ENCODE measurements around the gene AMBP. TPM values are rescaled to one million over a fixed set of nuclear protein-coding genes. Genes with fewer than 3 reads are reported as not detected.

The AMBP gene
- polyA plus RNA-seq, 4 donors = 0.81 to 1.9 (median 1.8) TPM

DNA sequence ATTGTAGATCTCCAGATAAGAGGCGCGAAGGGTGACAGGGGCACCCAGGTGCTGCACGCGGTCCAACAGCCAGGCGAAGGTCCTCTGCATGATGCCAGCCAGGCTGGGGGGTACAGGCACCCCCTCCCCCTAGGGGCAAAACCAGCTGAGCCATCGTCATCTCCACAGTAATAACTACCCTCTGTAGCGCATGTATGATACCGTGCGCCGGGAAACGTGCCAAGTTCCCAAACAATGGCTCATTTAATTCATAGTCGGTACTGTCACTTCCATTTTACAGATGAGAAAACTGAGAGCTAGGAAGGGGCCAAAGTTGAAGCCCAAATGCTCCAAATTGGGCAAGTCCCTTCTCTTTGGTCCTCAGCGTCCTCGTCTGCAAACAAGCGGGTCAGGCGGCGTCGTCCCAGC, 19.5 kb upstream of the AMBP start:
- Histone ChIP-seq H3K9me3 (ENCODE audit: control insufficient read depth in 2 of 2, insufficient read depth in 1 of 2, low read depth in 1 of 2, low read length in 1 of 2) (peaks cover 0 to 8% of the 10 kb centered on the region in 2 donors), H3K36me3 (ENCODE audit: control insufficient read depth in 3 of 3, insufficient read depth in 2 of 3, low read depth in 1 of 3, low read length in 3 of 3) (peaks cover 0 to 50% (median 4%) of the 10 kb centered on the region in 3 donors), H3K4me3 (ENCODE audit: low read depth in 1 of 3, low read length in 3 of 3) (peak overlapping the region in 2 of 3 donors; percentile 65 to 67), H3K27ac (ENCODE audit: low read depth in 1 of 3, low read length in 2 of 3) (peak overlapping the region in 2 of 3 donors; percentile 22 to 99), H3K27me3 (ENCODE audit: control insufficient read depth in 3 of 3, insufficient read depth in 3 of 3, low read length in 3 of 3) (peaks cover 0 to 3% (median 0%) of the 10 kb centered on the region in 3 donors), H3K4me1 (ENCODE audit: control insufficient read depth in 3 of 3, insufficient read depth in 2 of 3, low read depth in 1 of 3, low read length in 2 of 3) (peaks cover 0 to 34% (median 2%) of the 10 kb centered on the region in 3 donors)
- 5 to 22% (median 15%) methylated on average over 18 of the region's 18 CpGs for WGBS, 3 donors
- DNase-seq (peak; percentile 62 to 70), FAIRE-seq (no peak)

DNA sequence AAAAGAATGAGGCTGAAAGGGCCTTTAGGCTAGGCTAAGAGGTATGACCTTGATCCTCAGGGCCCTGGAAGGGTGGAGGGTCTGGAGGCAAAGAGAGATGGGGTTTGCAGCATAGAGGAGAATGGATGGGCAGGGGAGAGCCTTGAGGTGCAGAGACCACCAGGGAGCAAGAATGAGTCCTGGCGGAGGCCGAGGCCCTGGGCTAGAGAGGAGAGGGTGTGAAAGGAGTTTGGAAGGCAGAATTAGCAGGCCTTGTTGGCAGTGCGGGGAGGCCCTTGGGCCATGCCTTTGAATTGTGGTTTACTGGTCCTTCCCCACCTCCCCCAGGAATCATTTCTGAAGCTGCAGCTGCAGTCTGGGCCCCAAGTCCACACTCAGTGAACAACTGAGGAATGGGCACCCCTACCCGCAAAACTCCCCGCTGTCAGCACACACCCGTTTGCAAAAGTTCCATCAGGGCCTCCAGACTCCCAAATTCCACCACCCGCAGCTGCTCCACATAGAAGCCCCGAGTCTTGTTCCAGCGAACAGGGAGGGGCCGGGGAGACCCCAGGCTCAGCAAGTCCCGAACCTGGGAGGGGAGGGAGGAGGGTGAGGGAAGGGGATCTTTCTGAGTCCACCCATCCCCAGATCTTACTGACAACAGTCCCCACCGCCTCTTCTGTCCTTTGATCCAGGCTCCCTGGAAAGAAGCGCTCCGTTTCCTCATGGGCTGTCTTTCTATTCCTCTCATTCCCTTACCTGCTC, 18.9 kb upstream of the AMBP start:
- WGBS, 3 donors = 39 to 61% (median 47%) methylated on average over 14 of the region's 14 CpGs
- H3K27me3 ChIP-seq (ENCODE audit: control insufficient read depth in 3 of 3, insufficient read depth in 3 of 3, low read length in 3 of 3) = peaks cover 0 to 3% (median 0%) of the 10 kb centered on the region in 3 donors
- DNase-seq = no peak
- H3K9me3 ChIP-seq (ENCODE audit: control insufficient read depth in 2 of 2, insufficient read depth in 1 of 2, low read depth in 1 of 2, low read length in 1 of 2) = peaks cover 0 to 4% of the 10 kb centered on the region in 2 donors
- H3K27ac ChIP-seq (ENCODE audit: low read depth in 1 of 3, low read length in 2 of 3) = peak overlapping the region in 1 of 3 donors; percentile 99
- H3K36me3 ChIP-seq (ENCODE audit: control insufficient read depth in 3 of 3, insufficient read depth in 2 of 3, low read depth in 1 of 3, low read length in 3 of 3) = peaks cover 0 to 56% (median 4%) of the 10 kb centered on the region in 3 donors
- peak overlapping the region in 2 of 3 donors; percentile 65 to 67 for H3K4me3 ChIP-seq (ENCODE audit: low read depth in 1 of 3, low read length in 3 of 3)
- no peak for FAIRE-seq
- peaks cover 0 to 34% (median 2%) of the 10 kb centered on the region in 3 donors for H3K4me1 ChIP-seq (ENCODE audit: control insufficient read depth in 3 of 3, insufficient read depth in 2 of 3, low read depth in 1 of 3, low read length in 2 of 3)

DNA sequence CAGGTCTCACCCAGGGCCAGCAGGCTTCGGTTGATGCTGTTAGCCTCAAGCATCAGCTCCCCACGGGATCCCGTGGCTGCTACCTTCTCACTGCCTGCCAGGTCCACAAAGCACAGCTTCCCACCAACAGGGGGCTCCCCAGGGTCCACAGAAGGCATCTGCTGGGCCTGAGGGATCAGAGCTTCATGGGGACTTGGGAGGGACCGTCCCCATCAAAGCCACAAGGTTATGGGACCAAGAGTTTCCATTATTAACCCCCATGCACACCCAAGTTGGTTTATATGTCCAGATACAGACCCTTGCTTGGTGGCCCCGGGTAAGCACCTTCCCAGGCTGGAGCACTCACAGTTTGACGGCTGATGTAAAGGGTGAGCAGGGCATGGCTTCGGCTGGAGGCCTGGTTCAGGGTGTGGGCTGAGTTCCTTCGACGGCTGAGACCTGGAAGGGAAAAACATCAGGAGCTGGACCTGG, 18.0 kb upstream of the AMBP start:
- WGBS, 3 donors = 67 to 81% (median 75%) methylated on average over 9 of the region's 9 CpGs
- Histone ChIP-seq H3K4me3 (ENCODE audit: low read depth in 1 of 3, low read length in 3 of 3) (no peak overlapping the region), H3K27ac (ENCODE audit: low read depth in 1 of 3, low read length in 2 of 3) (no peak overlapping the region), H3K27me3 (ENCODE audit: control insufficient read depth in 3 of 3, insufficient read depth in 3 of 3, low read length in 3 of 3) (peaks cover 0 to 3% (median 0%) of the 10 kb centered on the region in 3 donors), H3K9me3 (ENCODE audit: control insufficient read depth in 2 of 2, insufficient read depth in 1 of 2, low read depth in 1 of 2, low read length in 1 of 2) (no peaks in the 10 kb centered on the region), H3K4me1 (ENCODE audit: control insufficient read depth in 3 of 3, insufficient read depth in 2 of 3, low read depth in 1 of 3, low read length in 2 of 3) (peaks cover 0 to 34% (median 2%) of the 10 kb centered on the region in 3 donors), H3K36me3 (ENCODE audit: control insufficient read depth in 3 of 3, insufficient read depth in 2 of 3, low read depth in 1 of 3, low read length in 3 of 3) (peaks cover 0 to 63% (median 4%) of the 10 kb centered on the region in 3 donors)
- DNase-seq (peak in 1 of 2 donors; percentile 39), FAIRE-seq (no peak)

DNA sequence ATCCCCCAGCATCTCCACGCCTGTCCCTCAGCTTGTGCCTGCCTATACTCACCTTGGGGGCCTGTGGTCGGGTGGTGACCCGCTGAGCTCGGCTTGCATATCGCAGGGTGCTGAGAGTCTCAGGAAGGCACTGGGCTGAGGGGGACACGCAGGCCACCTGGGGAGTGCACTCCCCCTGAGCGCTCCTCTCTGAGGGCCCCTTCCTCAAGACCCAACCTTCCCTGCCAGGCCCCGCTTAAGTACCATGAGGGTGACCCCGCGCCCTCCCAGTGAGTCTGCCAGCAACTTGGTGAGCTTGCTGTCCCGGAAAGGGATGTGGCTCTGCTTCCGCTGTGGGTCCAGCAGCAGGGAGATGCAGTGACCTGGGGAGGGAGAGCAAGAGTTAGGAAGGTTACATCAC, 16.9 kb upstream of the AMBP start:
- DNase-seq (no peak), FAIRE-seq (no peak)
- Histone ChIP-seq H3K27me3 (ENCODE audit: control insufficient read depth in 3 of 3, insufficient read depth in 3 of 3, low read length in 3 of 3) (peaks cover 0 to 3% (median 0%) of the 10 kb centered on the region in 3 donors), H3K4me1 (ENCODE audit: control insufficient read depth in 3 of 3, insufficient read depth in 2 of 3, low read depth in 1 of 3, low read length in 2 of 3) (peaks cover 0 to 28% (median 2%) of the 10 kb centered on the region in 3 donors), H3K27ac (ENCODE audit: low read depth in 1 of 3, low read length in 2 of 3) (no peak overlapping the region), H3K4me3 (ENCODE audit: low read depth in 1 of 3, low read length in 3 of 3) (no peak overlapping the region), H3K9me3 (ENCODE audit: control insufficient read depth in 2 of 2, insufficient read depth in 1 of 2, low read depth in 1 of 2, low read length in 1 of 2) (no peaks in the 10 kb centered on the region), H3K36me3 (ENCODE audit: control insufficient read depth in 3 of 3, insufficient read depth in 2 of 3, low read depth in 1 of 3, low read length in 3 of 3) (peaks cover 0 to 65% (median 4%) of the 10 kb centered on the region in 3 donors)
- WGBS, 3 donors = 91 to 95% (median 95%) methylated on average over 11 to 12 of the region's 12 CpGs

DNA sequence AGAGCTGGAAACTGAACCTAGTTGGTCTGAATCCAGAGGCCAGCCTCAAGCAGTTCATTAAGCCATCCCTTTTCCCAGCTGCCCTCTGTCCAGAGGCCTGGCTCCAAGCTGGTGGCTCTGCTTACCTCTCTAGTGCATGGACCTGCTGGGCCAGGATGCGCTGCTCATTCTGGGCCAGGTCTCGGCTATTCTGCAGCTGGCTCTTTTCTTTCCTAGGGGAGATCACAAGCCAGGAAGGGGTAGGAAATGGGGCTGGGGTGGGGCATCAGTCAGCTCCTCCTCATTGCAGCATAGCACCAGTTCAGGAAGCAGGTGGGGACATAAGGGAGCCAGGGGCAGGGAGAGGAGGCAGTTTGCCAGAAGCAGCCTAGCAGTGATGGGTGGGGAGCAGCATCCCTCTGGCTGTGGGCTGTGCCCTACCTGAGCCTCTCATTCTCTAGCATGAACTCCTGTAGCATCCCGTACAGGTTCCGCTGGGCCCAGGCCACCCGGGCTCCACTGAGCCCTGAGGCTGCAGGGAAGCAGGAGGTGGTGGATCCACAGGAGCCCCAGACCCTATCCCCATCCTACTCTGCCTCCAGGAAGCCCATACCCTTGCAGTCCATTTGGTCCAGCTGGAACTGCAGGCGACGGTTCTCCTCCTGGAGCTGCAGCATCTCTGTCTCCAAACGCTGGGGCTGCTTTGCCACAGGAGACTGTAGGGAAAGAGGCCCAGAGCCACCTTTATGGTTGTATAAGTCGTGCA, 15.8 kb upstream of the AMBP start:
- Histone ChIP-seq H3K27ac (ENCODE audit: low read depth in 1 of 3, low read length in 2 of 3) (no peak overlapping the region), H3K9me3 (ENCODE audit: control insufficient read depth in 2 of 2, insufficient read depth in 1 of 2, low read depth in 1 of 2, low read length in 1 of 2) (no peaks in the 10 kb centered on the region), H3K27me3 (ENCODE audit: control insufficient read depth in 3 of 3, insufficient read depth in 3 of 3, low read length in 3 of 3) (peaks cover 0 to 3% (median 0%) of the 10 kb centered on the region in 3 donors), H3K4me1 (ENCODE audit: control insufficient read depth in 3 of 3, insufficient read depth in 2 of 3, low read depth in 1 of 3, low read length in 2 of 3) (peaks cover 0 to 19% (median 2%) of the 10 kb centered on the region in 3 donors), H3K36me3 (ENCODE audit: control insufficient read depth in 3 of 3, insufficient read depth in 2 of 3, low read depth in 1 of 3, low read length in 3 of 3) (peaks cover 0 to 65% (median 4%) of the 10 kb centered on the region in 3 donors), H3K4me3 (ENCODE audit: low read depth in 1 of 3, low read length in 3 of 3) (no peak overlapping the region)
- WGBS, 3 donors = 84 to 89% (median 88%) methylated on average over 8 to 9 of the region's 9 CpGs
- FAIRE-seq (no peak), DNase-seq (no peak)

DNA sequence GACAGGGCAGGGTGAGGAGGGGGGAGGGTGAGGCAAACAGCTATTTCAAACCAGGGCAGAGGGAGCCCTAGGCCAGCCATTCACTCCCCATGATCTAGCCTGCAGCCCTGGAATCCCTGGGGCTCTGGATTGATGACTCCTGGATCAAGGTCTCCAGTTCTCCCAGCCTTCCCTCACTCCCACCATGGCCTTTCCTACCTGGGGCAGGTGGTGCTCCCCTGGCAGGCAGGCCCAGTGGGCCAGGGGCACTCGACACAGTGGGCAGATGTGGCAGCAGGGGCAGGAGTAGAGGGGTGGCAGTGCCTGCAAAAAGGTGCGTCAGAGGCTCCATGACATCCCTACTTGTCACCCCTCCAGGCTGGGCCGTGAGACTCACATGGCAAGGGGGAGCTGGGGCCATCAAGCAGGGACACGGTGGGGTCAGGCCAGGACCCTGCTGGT, 15.0 kb upstream of the AMBP start:
- Histone ChIP-seq H3K27ac (ENCODE audit: low read depth in 1 of 3, low read length in 2 of 3) (no peak overlapping the region), H3K4me3 (ENCODE audit: low read depth in 1 of 3, low read length in 3 of 3) (no peak overlapping the region), H3K4me1 (ENCODE audit: control insufficient read depth in 3 of 3, insufficient read depth in 2 of 3, low read depth in 1 of 3, low read length in 2 of 3) (peaks cover 0 to 19% (median 0%) of the 10 kb centered on the region in 3 donors), H3K9me3 (ENCODE audit: control insufficient read depth in 2 of 2, insufficient read depth in 1 of 2, low read depth in 1 of 2, low read length in 1 of 2) (no peaks in the 10 kb centered on the region), H3K27me3 (ENCODE audit: control insufficient read depth in 3 of 3, insufficient read depth in 3 of 3, low read length in 3 of 3) (no peaks in the 10 kb centered on the region), H3K36me3 (ENCODE audit: control insufficient read depth in 3 of 3, insufficient read depth in 2 of 3, low read depth in 1 of 3, low read length in 3 of 3) (peaks cover 0 to 65% (median 4%) of the 10 kb centered on the region in 3 donors)
- DNase-seq (no peak), FAIRE-seq (no peak)
- WGBS, 3 donors = 87 to 92% (median 90%) methylated on average over 4 of the region's 4 CpGs

DNA sequence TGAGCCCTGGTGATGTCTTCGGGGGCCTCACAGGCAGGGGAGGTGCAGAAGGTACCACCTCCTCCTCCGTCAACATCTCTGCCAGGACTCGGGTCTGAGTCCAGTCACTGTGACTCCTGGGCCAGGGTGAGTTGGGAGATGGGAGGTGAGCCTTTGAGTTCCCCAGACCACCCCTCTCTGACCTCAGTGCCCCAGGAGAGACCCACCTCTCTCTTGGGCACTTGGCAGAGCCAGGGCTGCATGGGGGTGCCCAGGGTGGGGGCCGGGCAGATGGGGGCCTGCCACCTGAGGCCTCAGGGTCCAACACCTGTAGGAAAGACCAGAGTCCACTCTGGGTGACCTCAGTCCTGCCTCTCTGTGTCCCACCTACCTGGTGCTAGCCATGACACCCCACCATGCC, 14.2 kb upstream of the AMBP start:
- 81 to 88% (median 84%) methylated on average over 3 to 4 of the region's 4 CpGs for WGBS, 3 donors
- no peak overlapping the region for H3K4me3 ChIP-seq (ENCODE audit: low read depth in 1 of 3, low read length in 3 of 3)

DNA sequence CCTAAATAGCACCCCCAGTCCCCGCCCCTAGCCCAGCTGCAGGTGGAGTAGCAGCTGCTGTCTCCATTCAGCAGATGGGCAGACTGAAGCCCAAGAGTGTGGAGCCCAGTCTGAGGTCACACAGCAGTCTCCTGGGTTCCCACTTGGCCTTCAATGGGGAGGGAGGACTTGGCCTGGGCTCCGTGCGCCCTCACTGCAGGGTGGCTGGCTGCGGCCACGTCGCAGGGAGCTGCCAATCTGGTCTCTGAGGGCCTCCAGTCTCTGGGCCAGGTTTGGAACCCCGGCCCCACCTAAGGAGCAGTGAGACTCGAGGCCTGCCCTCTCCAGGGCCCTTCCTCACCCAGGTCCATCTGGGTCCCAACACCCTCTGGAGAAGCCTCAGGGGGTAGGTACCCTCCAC, 13.6 kb upstream of the AMBP start:
- H3K27me3 ChIP-seq (ENCODE audit: control insufficient read depth in 3 of 3, insufficient read depth in 3 of 3, low read length in 3 of 3) = no peaks in the 10 kb centered on the region
- H3K36me3 ChIP-seq (ENCODE audit: control insufficient read depth in 3 of 3, insufficient read depth in 2 of 3, low read depth in 1 of 3, low read length in 3 of 3) = peaks cover 0 to 56% (median 4%) of the 10 kb centered on the region in 3 donors
- H3K4me1 ChIP-seq (ENCODE audit: control insufficient read depth in 3 of 3, insufficient read depth in 2 of 3, low read depth in 1 of 3, low read length in 2 of 3) = peaks cover 0 to 13% (median 0%) of the 10 kb centered on the region in 3 donors
- no peaks in the 10 kb centered on the region for H3K9me3 ChIP-seq (ENCODE audit: control insufficient read depth in 2 of 2, insufficient read depth in 1 of 2, low read depth in 1 of 2, low read length in 1 of 2)
- H3K27ac ChIP-seq (ENCODE audit: low read depth in 1 of 3, low read length in 2 of 3) = no peak overlapping the region
- DNase-seq (no peak), FAIRE-seq (no peak)
- WGBS, 3 donors = 84 to 91% (median 89%) methylated on average over 8 of the region's 8 CpGs
- no peak overlapping the region for H3K4me3 ChIP-seq (ENCODE audit: low read depth in 1 of 3, low read length in 3 of 3)

More for the DNA sequence above, 14.2 kb upstream of the AMBP start:
- DNase-seq (no peak), FAIRE-seq (no peak)
- Histone ChIP-seq H3K27ac (ENCODE audit: low read depth in 1 of 3, low read length in 2 of 3) (no peak overlapping the region), H3K36me3 (ENCODE audit: control insufficient read depth in 3 of 3, insufficient read depth in 2 of 3, low read depth in 1 of 3, low read length in 3 of 3) (peaks cover 0 to 63% (median 4%) of the 10 kb centered on the region in 3 donors), H3K9me3 (ENCODE audit: control insufficient read depth in 2 of 2, insufficient read depth in 1 of 2, low read depth in 1 of 2, low read length in 1 of 2) (no peaks in the 10 kb centered on the region), H3K27me3 (ENCODE audit: control insufficient read depth in 3 of 3, insufficient read depth in 3 of 3, low read length in 3 of 3) (no peaks in the 10 kb centered on the region), H3K4me1 (ENCODE audit: control insufficient read depth in 3 of 3, insufficient read depth in 2 of 3, low read depth in 1 of 3, low read length in 2 of 3) (peaks cover 0 to 19% (median 0%) of the 10 kb centered on the region in 3 donors)

Measured in small intestine (tissue), 7 donors.